Activated T-helper 2 cell treated with anti-CD3 and anti-CD28 coated beads, Interferon-gamma antibody, Interleukin-2, Interleukin-4, amounts not matched to agents 10 μg/mL and 5 μg/mL and 100 μg/mL, durations not matched to agents 14 hours and 24 hours and 36 hours (primary cell): Measurements from ENCODE around the gene CFAP58. TPM values are rescaled to one million over a fixed set of nuclear protein-coding genes. Genes with fewer than 3 reads are reported as not detected.

Source experiments
- DNase-seq: peaks from one replicate; pipeline ENCODE4 v3.0.0; 2021; ENCODE audit warnings: low spot score
- H3K27ac Mint-ChIP-seq: one replicate; pipeline ENCODE4 v1.8.0; 2021; ENCODE audit warnings: mixed read lengths
- H3K27me3 Mint-ChIP-seq: one replicate; pipeline ENCODE4 v1.8.0; 2021; ENCODE audit warnings: low read depth, mixed read lengths
- H3K36me3 Mint-ChIP-seq: one replicate; pipeline ENCODE4 v1.8.0; 2021; ENCODE audit warnings: low read depth, mixed read lengths
- H3K4me1 Mint-ChIP-seq: one replicate; pipeline ENCODE4 v1.8.0; 2021; ENCODE audit warnings: low read depth, mixed read lengths
- H3K4me3 Mint-ChIP-seq: one replicate; pipeline ENCODE4 v1.8.0; 2021; ENCODE audit warnings: low read depth, mild to moderate bottlenecking, moderate library complexity, mixed read lengths
- H3K9me3 Mint-ChIP-seq: one replicate; pipeline ENCODE4 v1.8.0; 2021; ENCODE audit warnings: mixed read lengths
- intact Hi-C: fragments of 100-400 bp; cut with micrococcal nuclease; formaldehyde crosslinking; loops from one replicate; pipeline ENCODE4 v1.15.1; 2023
- total RNA-seq: library from RNA; stranded (reverse); gene quantifications from 2 replicates; pipeline ENCODE4 v1.2.3, GENCODE V29; 2022

CFAP58 gene
- total RNA-seq, 1 donor from 2014 or later: 1.1 TPM

- intact Hi-C loops: no loop called here
- Mint-ChIP-seq H3K36me3 (peaks cover 41% of the 10 kb centered on the region), H3K9me3 (no peaks in the 10 kb centered on the region), H3K27me3 (no peaks in the 10 kb centered on the region), H3K4me3 (no peak overlapping the region), H3K27ac (no peak overlapping the region), H3K4me1 (peaks cover 19% of the 10 kb centered on the region)
- DNase-seq: no peak
These were observed 37.1 kb upstream of the CFAP58 start for GRCh38 chr10:104316321-104317099.

GRCh38 chr10:104317269-104317710 is 36.3 kb upstream of the CFAP58 start:
- no peaks in the 10 kb centered on the region for H3K27me3 Mint-ChIP-seq
- no peak overlapping the region for H3K4me3 Mint-ChIP-seq
- no peak for DNase-seq
- peaks cover 35% of the 10 kb centered on the region for H3K36me3 Mint-ChIP-seq
- H3K4me1 Mint-ChIP-seq: peaks cover 27% of the 10 kb centered on the region
- intact Hi-C loops: no loop called here
- H3K9me3 Mint-ChIP-seq: no peaks in the 10 kb centered on the region
- H3K27ac Mint-ChIP-seq: no peak overlapping the region

GRCh38 chr10:104317726-104318299 is 35.8 kb upstream of the CFAP58 start:
- intact Hi-C loops: no loop called here
- Mint-ChIP-seq H3K4me3 (no peak overlapping the region), H3K27me3 (no peaks in the 10 kb centered on the region), H3K27ac (peak overlapping the region; percentile 15), H3K4me1 (peaks cover 32% of the 10 kb centered on the region), H3K36me3 (peaks cover 30% of the 10 kb centered on the region), H3K9me3 (no peaks in the 10 kb centered on the region)
- DNase-seq: no peak

- H3K4me3 Mint-ChIP-seq: no peak overlapping the region
- no peaks in the 10 kb centered on the region for H3K27me3 Mint-ChIP-seq
- peaks cover 35% of the 10 kb centered on the region for H3K4me1 Mint-ChIP-seq
- H3K9me3 Mint-ChIP-seq: no peaks in the 10 kb centered on the region
- H3K27ac Mint-ChIP-seq: no peak overlapping the region
- H3K36me3 Mint-ChIP-seq: peaks cover 25% of the 10 kb centered on the region
- no peak for DNase-seq
- intact Hi-C loops: no loop called here
These were observed 35.3 kb upstream of the CFAP58 start for GRCh38 chr10:104318326-104318725.

- Mint-ChIP-seq H3K4me1 (peaks cover 43% of the 10 kb centered on the region), H3K36me3 (peaks cover 21% of the 10 kb centered on the region), H3K9me3 (no peaks in the 10 kb centered on the region), H3K27me3 (no peaks in the 10 kb centered on the region), H3K27ac (no peak overlapping the region), H3K4me3 (no peak overlapping the region)
- intact Hi-C loops: no loop called here
- no peak for DNase-seq
These were observed 34.6 kb upstream of the CFAP58 start for GRCh38 chr10:104318810-104319741.

- no peaks in the 10 kb centered on the region for H3K9me3 Mint-ChIP-seq
These were observed 32.4 kb upstream of the CFAP58 start for GRCh38 chr10:104321226-104321625.

GRCh38 chr10:104321725-104322415 is 31.8 kb upstream of the CFAP58 start:
- no peaks in the 10 kb centered on the region for H3K27me3 Mint-ChIP-seq
- H3K27ac Mint-ChIP-seq: peak overlapping the region; percentile 46
- H3K9me3 Mint-ChIP-seq: no peaks in the 10 kb centered on the region
- H3K4me3 Mint-ChIP-seq: peak overlapping the region; percentile 31
- DNase-seq: no peak
- peaks cover 29% of the 10 kb centered on the region for H3K36me3 Mint-ChIP-seq
- H3K4me1 Mint-ChIP-seq: peaks cover 65% of the 10 kb centered on the region
- intact Hi-C loops: loop anchor here (2.0 kb wide), 1 partner anchor 15 kb away; no protein-coding TSS in a partner anchor

More at GRCh38 chr10:104321226-104321625, 32.4 kb upstream of the CFAP58 start:
- H3K27ac Mint-ChIP-seq: no peak overlapping the region
- no peak for DNase-seq
- no peaks in the 10 kb centered on the region for H3K27me3 Mint-ChIP-seq
- peaks cover 59% of the 10 kb centered on the region for H3K4me1 Mint-ChIP-seq
- H3K4me3 Mint-ChIP-seq: no peak overlapping the region
- H3K36me3 Mint-ChIP-seq: peaks cover 31% of the 10 kb centered on the region
- intact Hi-C loops: no loop called here

GRCh38 chr10:104322416-104322782 is 31.2 kb upstream of the CFAP58 start:
- H3K27me3 Mint-ChIP-seq: no peaks in the 10 kb centered on the region
- H3K4me1 Mint-ChIP-seq: peaks cover 70% of the 10 kb centered on the region
- no peaks in the 10 kb centered on the region for H3K9me3 Mint-ChIP-seq
- peak overlapping the region; percentile 31 for H3K4me3 Mint-ChIP-seq
- peak overlapping the region; percentile 46 for H3K27ac Mint-ChIP-seq
- DNase-seq: no peak
- intact Hi-C loops: loop anchor here (2.0 kb wide), 1 partner anchor 14 kb away; no protein-coding TSS in a partner anchor
- peaks cover 29% of the 10 kb centered on the region for H3K36me3 Mint-ChIP-seq

- DNase-seq: no peak
- intact Hi-C loops: loop anchor here (2.0 kb wide), 1 partner anchor 14 kb away; no protein-coding TSS in a partner anchor
- H3K36me3 Mint-ChIP-seq: peaks cover 26% of the 10 kb centered on the region
- H3K27me3 Mint-ChIP-seq: no peaks in the 10 kb centered on the region
- H3K27ac Mint-ChIP-seq: peak overlapping the region; percentile 46
- no peaks in the 10 kb centered on the region for H3K9me3 Mint-ChIP-seq
- peaks cover 72% of the 10 kb centered on the region for H3K4me1 Mint-ChIP-seq
- H3K4me3 Mint-ChIP-seq: peak overlapping the region; percentile 24
These were observed 30.5 kb upstream of the CFAP58 start for GRCh38 chr10:104323085-104323484.

GRCh38 chr10:104323760-104324201 is 29.9 kb upstream of the CFAP58 start:
- H3K4me3 Mint-ChIP-seq: peak overlapping the region; percentile 43
- H3K36me3 Mint-ChIP-seq: peaks cover 25% of the 10 kb centered on the region
- H3K9me3 Mint-ChIP-seq: no peaks in the 10 kb centered on the region
- no peak for DNase-seq
- H3K4me1 Mint-ChIP-seq: peaks cover 77% of the 10 kb centered on the region
- H3K27me3 Mint-ChIP-seq: no peaks in the 10 kb centered on the region
- intact Hi-C loops: loop anchor here (2.0 kb wide), 1 partner anchor 13 kb away; no protein-coding TSS in a partner anchor
- H3K27ac Mint-ChIP-seq: peak overlapping the region; percentile 73

GRCh38 chr10:104324221-104324686 is 29.4 kb upstream of the CFAP58 start:
- H3K27me3 Mint-ChIP-seq: no peaks in the 10 kb centered on the region

GRCh38 chr10:104324931-104325330 is 28.7 kb upstream of the CFAP58 start:
- no peak for DNase-seq
- Mint-ChIP-seq H3K27me3 (no peaks in the 10 kb centered on the region), H3K36me3 (peaks cover 25% of the 10 kb centered on the region), H3K4me3 (peak overlapping the region; percentile 31), H3K9me3 (no peaks in the 10 kb centered on the region), H3K4me1 (peaks cover 81% of the 10 kb centered on the region), H3K27ac (peak overlapping the region; percentile 73)
- intact Hi-C loops: no loop called here

More at GRCh38 chr10:104324221-104324686, 29.4 kb upstream of the CFAP58 start:
- no peak for DNase-seq
- intact Hi-C loops: no loop called here
- Mint-ChIP-seq H3K4me1 (peaks cover 77% of the 10 kb centered on the region), H3K36me3 (peaks cover 25% of the 10 kb centered on the region), H3K9me3 (no peaks in the 10 kb centered on the region), H3K4me3 (peak overlapping the region; percentile 31), H3K27ac (peak overlapping the region; percentile 73)
